Astrocyte of the spinal cord (primary cell): ENCODE data around the gene OR51M1.
"Not testable (repeated sequence)": the region's sequence is repeated elsewhere in the genome, so short reads cannot be mapped to it uniquely, and the experiment has no call there.

Experiments
- DNase-seq: peaks from one replicate; pipeline ENCODE4 v3.0.0; 2011; ENCODE audit warnings: low read depth, low spot score
- H3K4me3 ChIP-seq: 2 replicates; pipeline ENCODE4 v1.5.1; 2011; ENCODE audit warnings: low read depth, mild to moderate bottlenecking, low read length, moderate library complexity
- CTCF ChIP-seq: IDR thresholded peaks from 2 replicates; pipeline ENCODE4 v1.5.1; 2012; ENCODE audit warnings: low read depth, mild to moderate bottlenecking, low read length, inconsistent platforms
- in situ Hi-C: cut with HindIII; loops from 2 replicates; pipeline ENCODE4 v1.10.0; 2017; ENCODE audit warnings: low sequenced_read_pairs

Gene OR51M1

GRCh38 chr11:5383576-5383975 is at the start of gene OR51M1:
TSS of gene OR51M1 (plus strand) at chr11:5383812. CDS start at chr11:5389399, 5,587 bp downstream.
- no peak within 1 kb of the TSS for H3K4me3 ChIP-seq
- in situ Hi-C loops, result no loop called here
- TF ChIP-seq CTCF, result no peak
- DNase-seq, result no peak

GRCh38 chr11:5335170-5335569 is 48.4 kb upstream of the OR51M1 start:
- in situ Hi-C loops, result no loop called here
- no peak for TF ChIP-seq CTCF
- DNase-seq, result no peak
- H3K4me3 ChIP-seq, result no peak overlapping the region

GRCh38 chr11:5336331-5336730 is 47.3 kb upstream of the OR51M1 start:
- DNase-seq, result peak; percentile 9
- in situ Hi-C loops, result no loop called here
- no peak for TF ChIP-seq CTCF
- no peak overlapping the region for H3K4me3 ChIP-seq

- H3K4me3 ChIP-seq, DNase-seq, in situ Hi-C loops: not testable (repeated sequence)
Measured at GRCh38 chr11:5337253-5337652, 46.4 kb upstream of the OR51M1 start.

GRCh38 chr11:5339771-5340322 is 43.8 kb upstream of the OR51M1 start:
- no peak for DNase-seq
- in situ Hi-C loops, result no loop called here
- no peak for TF ChIP-seq CTCF
- no peak overlapping the region for H3K4me3 ChIP-seq

- DNase-seq, result no peak
- in situ Hi-C loops, result no loop called here
- H3K4me3 ChIP-seq, result no peak within 1 kb of the TSS
- no peak for TF ChIP-seq CTCF
Measured at GRCh38 chr11:5343474-5344335, 39.9 kb upstream of the OR51M1 start, which contains the start of gene OR51B5. TSS of gene OR51B5 (minus strand) at chr11:5343524. CDS start at chr11:5343524, 0 bp downstream.

- H3K4me3 ChIP-seq, result no peak overlapping the region
- no peak for DNase-seq
- TF ChIP-seq CTCF, result no peak
- in situ Hi-C loops, result no loop called here
Measured at GRCh38 chr11:5345831-5346230, 37.8 kb upstream of the OR51M1 start.
